Measurements from ENCODE around the gene ALOX12B.

DNA sequence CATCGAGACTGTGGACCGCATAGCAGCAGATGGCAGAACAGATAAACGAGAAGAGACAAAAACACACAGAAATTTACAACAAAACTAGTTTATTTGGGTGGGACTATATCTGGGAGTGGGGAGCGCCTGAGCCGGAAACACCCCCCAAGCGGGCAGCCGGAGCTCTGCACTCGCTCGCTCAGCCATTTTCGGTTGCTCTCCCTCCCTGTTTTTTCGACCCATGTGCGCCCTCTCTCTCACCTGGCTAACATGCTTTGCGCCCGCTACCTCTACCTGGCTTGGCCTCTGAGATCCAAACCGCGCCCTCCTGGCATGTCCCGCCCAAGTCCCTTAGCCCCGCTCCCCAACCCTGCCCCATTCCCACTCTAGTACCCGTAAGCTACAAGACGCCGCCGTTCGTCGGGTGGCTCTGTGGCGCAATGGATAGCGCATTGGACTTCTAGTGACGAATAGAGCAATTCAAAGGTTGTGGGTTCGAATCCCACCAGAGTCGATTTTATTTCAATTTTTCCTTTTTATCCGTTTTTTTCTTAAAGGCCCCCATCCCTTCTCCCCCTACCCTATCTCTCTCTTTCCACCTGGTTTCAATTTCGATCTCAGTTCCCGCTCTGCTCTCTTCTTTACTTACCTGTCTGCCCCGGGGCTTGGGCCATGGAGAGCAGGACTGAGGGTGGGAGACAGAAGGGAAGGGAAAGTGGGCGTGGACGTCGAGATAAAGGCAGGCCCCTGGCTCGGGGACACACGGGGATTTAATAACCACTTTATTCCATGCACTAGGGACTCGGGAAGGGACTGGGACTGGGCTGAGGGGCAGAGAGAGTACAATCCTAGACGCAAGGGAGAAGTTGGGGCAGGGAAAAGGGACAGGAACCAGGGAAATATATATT is 33.2 kb upstream of the ALOX12B start:
- TF ChIP-seq, protein P1, sequence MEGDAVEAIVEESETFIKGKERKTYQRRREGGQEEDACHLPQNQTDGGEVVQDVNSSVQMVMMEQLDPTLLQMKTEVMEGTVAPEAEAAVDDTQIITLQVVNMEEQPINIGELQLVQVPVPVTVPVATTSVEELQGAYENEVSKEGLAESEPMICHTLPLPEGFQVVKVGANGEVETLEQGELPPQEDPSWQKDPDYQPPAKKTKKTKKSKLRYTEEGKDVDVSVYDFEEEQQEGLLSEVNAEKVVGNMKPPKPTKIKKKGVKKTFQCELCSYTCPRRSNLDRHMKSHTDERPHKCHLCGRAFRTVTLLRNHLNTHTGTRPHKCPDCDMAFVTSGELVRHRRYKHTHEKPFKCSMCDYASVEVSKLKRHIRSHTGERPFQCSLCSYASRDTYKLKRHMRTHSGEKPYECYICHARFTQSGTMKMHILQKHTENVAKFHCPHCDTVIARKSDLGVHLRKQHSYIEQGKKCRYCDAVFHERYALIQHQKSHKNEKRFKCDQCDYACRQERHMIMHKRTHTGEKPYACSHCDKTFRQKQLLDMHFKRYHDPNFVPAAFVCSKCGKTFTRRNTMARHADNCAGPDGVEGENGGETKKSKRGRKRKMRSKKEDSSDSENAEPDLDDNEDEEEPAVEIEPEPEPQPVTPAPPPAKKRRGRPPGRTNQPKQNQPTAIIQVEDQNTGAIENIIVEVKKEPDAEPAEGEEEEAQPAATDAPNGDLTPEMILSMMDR (IDR thresholded peaks at IDR 0.05): peak in 3 of 6 experiments; percentile 20 to 56 (median 42)
- no peak for TF ChIP-seq POLR2A (IDR thresholded peaks at IDR 0.05)

Data from esophagus squamous epithelium (tissue), 4 donors.